ENCODE data around the gene GUCY1A1. TPM values are rescaled to one million over a fixed set of nuclear protein-coding genes. Genes with fewer than 3 reads are reported as not detected.

Gene GUCY1A1
- polyA plus RNA-seq, 4 donors, result 1.3 to 8.1 (median 6.4) TPM

DNA sequence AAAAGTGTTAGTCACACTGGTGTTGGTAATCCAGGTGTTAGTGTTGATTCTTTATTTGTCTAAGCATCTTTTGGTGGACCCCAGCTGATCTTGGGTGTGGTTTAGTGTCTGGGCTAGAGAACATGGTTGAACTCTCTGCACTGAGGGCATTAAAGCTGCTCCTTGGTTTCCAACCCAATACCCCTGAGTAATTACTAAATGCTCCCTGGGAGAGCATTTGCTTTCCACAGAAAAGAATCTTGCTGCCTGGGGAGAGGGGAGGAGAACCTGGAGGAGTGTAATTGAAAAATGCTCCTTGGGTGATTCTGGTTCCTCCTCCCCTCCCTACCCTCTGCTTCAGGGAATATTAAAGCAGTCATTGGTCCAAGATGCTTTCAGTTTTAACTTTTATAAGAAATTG, 95.3 kb downstream of the GUCY1A1 start:
- H3K27ac ChIP-seq (ENCODE audit: low read depth in 1 of 3, low read length in 2 of 3), result no peak overlapping the region
- H3K9me3 ChIP-seq (ENCODE audit: control insufficient read depth in 2 of 2, insufficient read depth in 1 of 2, low read depth in 1 of 2, low read length in 1 of 2), result no peaks in the 10 kb centered on the region
- peaks cover 0 to 4% (median 3%) of the 10 kb centered on the region in 3 donors for H3K27me3 ChIP-seq (ENCODE audit: control insufficient read depth in 3 of 3, insufficient read depth in 3 of 3, low read length in 3 of 3)
- FAIRE-seq (no peak), DNase-seq (no peak)
- H3K4me1 ChIP-seq (ENCODE audit: control insufficient read depth in 3 of 3, insufficient read depth in 2 of 3, low read depth in 1 of 3, low read length in 2 of 3), result peaks cover 0 to 3% (median 0%) of the 10 kb centered on the region in 3 donors
- no peak overlapping the region for H3K4me3 ChIP-seq (ENCODE audit: low read depth in 1 of 3, low read length in 3 of 3)
- no peaks in the 10 kb centered on the region for H3K36me3 ChIP-seq (ENCODE audit: control insufficient read depth in 3 of 3, insufficient read depth in 2 of 3, low read depth in 1 of 3, low read length in 3 of 3)

GRCh38 chr4:155762334-155762733, 95.7 kb downstream of the GUCY1A1 start:
- no peak overlapping the region for H3K4me3 ChIP-seq (ENCODE audit: low read depth in 1 of 3, low read length in 3 of 3)
- no peak overlapping the region for H3K27ac ChIP-seq (ENCODE audit: low read depth in 1 of 3, low read length in 2 of 3)
- H3K36me3 ChIP-seq (ENCODE audit: control insufficient read depth in 3 of 3, insufficient read depth in 2 of 3, low read depth in 1 of 3, low read length in 3 of 3), result no peaks in the 10 kb centered on the region
- peaks cover 0 to 3% (median 0%) of the 10 kb centered on the region in 3 donors for H3K4me1 ChIP-seq (ENCODE audit: control insufficient read depth in 3 of 3, insufficient read depth in 2 of 3, low read depth in 1 of 3, low read length in 2 of 3)
- DNase-seq (no peak), FAIRE-seq (no peak)
- no peaks in the 10 kb centered on the region for H3K9me3 ChIP-seq (ENCODE audit: control insufficient read depth in 2 of 2, insufficient read depth in 1 of 2, low read depth in 1 of 2, low read length in 1 of 2)
- peaks cover 0 to 4% (median 3%) of the 10 kb centered on the region in 3 donors for H3K27me3 ChIP-seq (ENCODE audit: control insufficient read depth in 3 of 3, insufficient read depth in 3 of 3, low read length in 3 of 3)

GRCh38 chr4:155763551-155763950, 96.9 kb downstream of the GUCY1A1 start:
- FAIRE-seq (no peak), DNase-seq (no peak)
- H3K9me3 ChIP-seq (ENCODE audit: control insufficient read depth in 2 of 2, insufficient read depth in 1 of 2, low read depth in 1 of 2, low read length in 1 of 2), result no peaks in the 10 kb centered on the region
- no peak overlapping the region for H3K27ac ChIP-seq (ENCODE audit: low read depth in 1 of 3, low read length in 2 of 3)
- 74 to 88% (median 77%) methylated on average over 2 of the region's 2 CpGs for whole genome bisulfite sequencing, 3 donors
- H3K36me3 ChIP-seq (ENCODE audit: control insufficient read depth in 3 of 3, insufficient read depth in 2 of 3, low read depth in 1 of 3, low read length in 3 of 3), result no peaks in the 10 kb centered on the region
- no peak overlapping the region for H3K4me3 ChIP-seq (ENCODE audit: low read depth in 1 of 3, low read length in 3 of 3)
- H3K4me1 ChIP-seq (ENCODE audit: control insufficient read depth in 3 of 3, insufficient read depth in 2 of 3, low read depth in 1 of 3, low read length in 2 of 3), result peaks cover 0 to 3% (median 0%) of the 10 kb centered on the region in 3 donors
- H3K27me3 ChIP-seq (ENCODE audit: control insufficient read depth in 3 of 3, insufficient read depth in 3 of 3, low read length in 3 of 3), result peaks cover 0 to 4% (median 3%) of the 10 kb centered on the region in 3 donors

- Histone ChIP-seq H3K4me3 (ENCODE audit: low read depth in 1 of 3, low read length in 3 of 3) (no peak overlapping the region), H3K36me3 (ENCODE audit: control insufficient read depth in 3 of 3, insufficient read depth in 2 of 3, low read depth in 1 of 3, low read length in 3 of 3) (no peaks in the 10 kb centered on the region), H3K4me1 (ENCODE audit: control insufficient read depth in 3 of 3, insufficient read depth in 2 of 3, low read depth in 1 of 3, low read length in 2 of 3) (peaks cover 0 to 4% (median under 1%) of the 10 kb centered on the region in 3 donors), H3K9me3 (ENCODE audit: control insufficient read depth in 2 of 2, insufficient read depth in 1 of 2, low read depth in 1 of 2, low read length in 1 of 2) (no peaks in the 10 kb centered on the region), H3K27me3 (ENCODE audit: control insufficient read depth in 3 of 3, insufficient read depth in 3 of 3, low read length in 3 of 3) (no peaks in the 10 kb centered on the region), H3K27ac (ENCODE audit: low read depth in 1 of 3, low read length in 2 of 3) (no peak overlapping the region)
- no peak for DNase-seq
- 59 to 72% (median 67%) methylated on average over 3 of the region's 3 CpGs for WGBS, 3 donors
- no peak for FAIRE-seq
Measured at GRCh38 chr4:155765149-155765548, 98.5 kb downstream of the GUCY1A1 start.

DNA sequence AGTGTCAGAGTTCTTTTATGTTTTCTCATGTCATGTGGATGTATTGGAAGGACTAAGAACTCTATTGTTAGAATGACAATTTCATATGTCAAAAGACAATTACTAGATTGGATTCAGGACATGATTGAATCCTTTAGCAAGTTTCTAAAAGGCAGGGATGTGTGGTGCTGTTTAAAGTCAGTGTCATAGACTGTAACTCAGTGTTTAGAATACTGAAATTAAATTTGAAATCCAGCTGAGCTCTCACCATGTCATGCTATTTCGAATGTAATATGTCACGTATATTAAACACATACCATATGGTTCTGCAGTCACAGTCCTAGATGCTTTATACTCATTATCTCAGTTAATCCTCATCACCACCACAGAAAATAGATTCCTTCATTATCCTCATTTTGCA, 100.0 kb downstream of the GUCY1A1 start:
- peaks cover 0 to 4% (median 0%) of the 10 kb centered on the region in 3 donors for H3K4me1 ChIP-seq (ENCODE audit: control insufficient read depth in 3 of 3, insufficient read depth in 2 of 3, low read depth in 1 of 3, low read length in 2 of 3)
- H3K9me3 ChIP-seq (ENCODE audit: control insufficient read depth in 2 of 2, insufficient read depth in 1 of 2, low read depth in 1 of 2, low read length in 1 of 2), result no peaks in the 10 kb centered on the region
- DNase-seq (no peak), FAIRE-seq (no peak)
- no peaks in the 10 kb centered on the region for H3K27me3 ChIP-seq (ENCODE audit: control insufficient read depth in 3 of 3, insufficient read depth in 3 of 3, low read length in 3 of 3)
- no peak overlapping the region for H3K27ac ChIP-seq (ENCODE audit: low read depth in 1 of 3, low read length in 2 of 3)
- H3K4me3 ChIP-seq (ENCODE audit: low read depth in 1 of 3, low read length in 3 of 3), result no peak overlapping the region
- 71 to 88% (median 85%) methylated on average over 2 of the region's 2 CpGs for WGBS, 3 donors
- no peaks in the 10 kb centered on the region for H3K36me3 ChIP-seq (ENCODE audit: control insufficient read depth in 3 of 3, insufficient read depth in 2 of 3, low read depth in 1 of 3, low read length in 3 of 3)

DNA sequence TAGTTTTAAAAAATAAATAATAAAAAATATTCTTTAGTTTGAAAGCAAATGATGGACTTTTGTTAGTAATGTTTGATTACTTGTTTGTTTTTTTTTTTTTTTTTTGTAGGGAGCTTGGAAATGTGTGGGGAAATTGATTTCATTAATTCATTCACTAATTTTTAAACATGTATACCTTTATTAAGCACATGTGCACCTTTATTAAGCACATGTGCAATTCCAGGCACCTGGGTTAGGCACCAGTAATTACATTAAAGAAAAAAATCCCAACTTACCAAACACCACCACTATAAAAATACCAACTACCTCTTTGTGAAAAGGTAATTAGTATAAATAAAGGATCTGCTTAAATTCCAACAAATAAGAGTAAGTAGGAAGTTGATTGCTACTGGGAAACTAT, 101.7 kb downstream of the GUCY1A1 start:
- Histone ChIP-seq H3K4me3 (ENCODE audit: low read depth in 1 of 3, low read length in 3 of 3) (no peak overlapping the region), H3K4me1 (ENCODE audit: control insufficient read depth in 3 of 3, insufficient read depth in 2 of 3, low read depth in 1 of 3, low read length in 2 of 3) (peaks cover 0 to 4% (median 0%) of the 10 kb centered on the region in 3 donors), H3K27ac (ENCODE audit: low read depth in 1 of 3, low read length in 2 of 3) (no peak overlapping the region), H3K27me3 (ENCODE audit: control insufficient read depth in 3 of 3, insufficient read depth in 3 of 3, low read length in 3 of 3) (no peaks in the 10 kb centered on the region), H3K36me3 (ENCODE audit: control insufficient read depth in 3 of 3, insufficient read depth in 2 of 3, low read depth in 1 of 3, low read length in 3 of 3) (no peaks in the 10 kb centered on the region), H3K9me3 (ENCODE audit: control insufficient read depth in 2 of 2, insufficient read depth in 1 of 2, low read depth in 1 of 2, low read length in 1 of 2) (no peaks in the 10 kb centered on the region)
- FAIRE-seq (no peak), DNase-seq (no peak)

- WGBS, 3 donors, result 66 to 71% (median 69%) methylated on average over 2 of the region's 2 CpGs
- Histone ChIP-seq H3K27me3 (ENCODE audit: control insufficient read depth in 3 of 3, insufficient read depth in 3 of 3, low read length in 3 of 3) (no peaks in the 10 kb centered on the region), H3K36me3 (ENCODE audit: control insufficient read depth in 3 of 3, insufficient read depth in 2 of 3, low read depth in 1 of 3, low read length in 3 of 3) (no peaks in the 10 kb centered on the region), H3K4me3 (ENCODE audit: low read depth in 1 of 3, low read length in 3 of 3) (no peak overlapping the region), H3K4me1 (ENCODE audit: control insufficient read depth in 3 of 3, insufficient read depth in 2 of 3, low read depth in 1 of 3, low read length in 2 of 3) (peaks cover 0 to 4% (median 0%) of the 10 kb centered on the region in 3 donors), H3K9me3 (ENCODE audit: control insufficient read depth in 2 of 2, insufficient read depth in 1 of 2, low read depth in 1 of 2, low read length in 1 of 2) (no peaks in the 10 kb centered on the region), H3K27ac (ENCODE audit: low read depth in 1 of 3, low read length in 2 of 3) (no peak overlapping the region)
- DNase-seq (peak; percentile 10 to 21), FAIRE-seq (no peak)
Measured at GRCh38 chr4:155769090-155769489, 102.4 kb downstream of the GUCY1A1 start.

DNA sequence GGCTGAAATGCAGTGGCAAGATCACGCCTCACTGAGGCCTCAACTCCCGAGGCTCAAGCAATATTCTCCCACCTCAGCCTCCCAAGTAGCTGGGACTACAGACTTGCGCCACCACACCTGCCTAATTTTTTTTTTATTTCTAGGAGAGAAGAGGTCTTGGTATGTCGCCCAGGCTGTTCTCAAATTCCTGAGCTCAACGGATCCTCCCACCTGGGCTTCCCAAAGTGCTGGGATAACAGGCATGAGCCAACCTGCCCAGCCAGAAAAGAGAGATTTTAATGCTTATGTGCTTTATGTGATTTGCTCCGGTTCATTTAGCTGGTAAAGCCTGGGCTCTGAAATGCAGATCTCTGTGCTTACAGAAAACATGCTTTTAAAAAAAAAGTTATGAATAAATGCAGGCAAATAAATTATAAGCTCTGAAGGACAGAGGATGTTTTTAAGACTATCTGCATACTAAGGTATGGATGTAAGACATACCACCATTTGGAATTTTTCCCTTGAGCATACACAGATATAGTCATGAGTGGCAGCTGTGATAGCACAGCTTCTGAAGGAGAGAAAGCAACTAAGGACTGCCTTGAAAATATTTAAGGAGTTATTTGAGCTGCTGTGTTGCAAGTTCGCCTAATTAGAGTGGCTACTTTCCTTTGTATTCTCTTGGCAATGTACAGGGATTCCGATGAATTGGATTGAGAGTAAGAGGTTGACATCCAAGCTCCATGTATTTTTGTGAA, 106.0 kb downstream of the GUCY1A1 start:
- no peak overlapping the region for H3K4me3 ChIP-seq (ENCODE audit: low read depth in 1 of 3, low read length in 3 of 3)
- no peaks in the 10 kb centered on the region for H3K9me3 ChIP-seq (ENCODE audit: control insufficient read depth in 2 of 2, insufficient read depth in 1 of 2, low read depth in 1 of 2, low read length in 1 of 2)
- peaks cover 0 to 3% (median 0%) of the 10 kb centered on the region in 3 donors for H3K36me3 ChIP-seq (ENCODE audit: control insufficient read depth in 3 of 3, insufficient read depth in 2 of 3, low read depth in 1 of 3, low read length in 3 of 3)
- FAIRE-seq (no peak), DNase-seq (no peak)
- peaks cover 0 to 4% (median 0%) of the 10 kb centered on the region in 3 donors for H3K4me1 ChIP-seq (ENCODE audit: control insufficient read depth in 3 of 3, insufficient read depth in 2 of 3, low read depth in 1 of 3, low read length in 2 of 3)
- H3K27me3 ChIP-seq (ENCODE audit: control insufficient read depth in 3 of 3, insufficient read depth in 3 of 3, low read length in 3 of 3), result no peaks in the 10 kb centered on the region
- WGBS, 3 donors, result 87 to 88% (median 88%) methylated on average over 8 of the region's 8 CpGs
- H3K27ac ChIP-seq (ENCODE audit: low read depth in 1 of 3, low read length in 2 of 3), result no peak overlapping the region
